Muscle layer of duodenum (tissue), 2 donors: Measurements from ENCODE around the gene KLF4.
A peak's percentile ranks its signal among the peaks of the same experiment; 100 is the strongest.

Experiments
- H3K27ac ChIP-seq: one replicate; pipeline ENCODE4 v1.7.0; 2013; ENCODE audit warnings: mild to moderate bottlenecking, low read length
- H3K27me3 ChIP-seq: one replicate; pipeline ENCODE4 v1.7.0; 2013; ENCODE audit warnings: low read depth, mild to moderate bottlenecking, control low read depth, low read length
- H3K36me3 ChIP-seq, 2 donors: one replicate each; pipeline ENCODE4 v1.7.0; 2013; ENCODE audit warnings: low read length in 2 of 2, control low read depth in 1 of 2, mild to moderate bottlenecking in 1 of 2; ENCODE audit not compliant: insufficient read depth in 2 of 2, control insufficient read depth in 1 of 2
- H3K4me1 ChIP-seq, 2 donors: one replicate each; pipeline ENCODE4 v1.7.0; 2013; ENCODE audit warnings: low read length in 2 of 2, mild to moderate bottlenecking in 2 of 2, control low read depth in 1 of 2, moderate library complexity in 1 of 2; ENCODE audit not compliant: insufficient read depth in 2 of 2, control insufficient read depth in 1 of 2
- H3K4me3 ChIP-seq, 2 donors: one replicate each; pipeline ENCODE4 v1.7.0; 2013; ENCODE audit warnings: low read length in 2 of 2, low read depth in 1 of 2, mild to moderate bottlenecking in 1 of 2
- H3K9me3 ChIP-seq, 2 donors: one replicate each; pipeline ENCODE4 v1.7.0; 2013; ENCODE audit warnings: low read length in 2 of 2, control low read depth in 1 of 2, mild to moderate bottlenecking in 1 of 2; ENCODE audit not compliant: control insufficient read depth in 1 of 2
- donor health status: healthy.

KLF4 gene

GRCh38 chr9:107466826-107467225 is 22.7 kb downstream of the KLF4 start:
- Histone ChIP-seq H3K9me3 (no peaks in the 10 kb centered on the region), H3K27me3 (peaks cover 5% of the 10 kb centered on the region), H3K36me3 (no peaks in the 10 kb centered on the region), H3K4me3 (no peak overlapping the region), H3K4me1 (peaks cover 0 to 12% of the 10 kb centered on the region in 2 donors), H3K27ac (no peak overlapping the region)

GRCh38 chr9:107465467-107466451 is 23.8 kb downstream of the KLF4 start:
- H3K36me3 ChIP-seq, result no peaks in the 10 kb centered on the region
- H3K27me3 ChIP-seq, result peaks cover 5% of the 10 kb centered on the region
- H3K27ac ChIP-seq, result no peak overlapping the region

GRCh38 chr9:107464516-107464915 is 25.1 kb downstream of the KLF4 start:
- Histone ChIP-seq H3K27ac (no peak overlapping the region), H3K27me3 (peaks cover 5% of the 10 kb centered on the region), H3K4me1 (peaks cover 0 to 12% of the 10 kb centered on the region in 2 donors), H3K4me3 (no peak overlapping the region), H3K9me3 (peaks cover 0 to 7% of the 10 kb centered on the region in 2 donors), H3K36me3 (no peaks in the 10 kb centered on the region)

More at GRCh38 chr9:107465467-107466451, 23.8 kb downstream of the KLF4 start:
- peak overlapping the region; percentile 55 to 79 for H3K4me3 ChIP-seq
- no peaks in the 10 kb centered on the region for H3K9me3 ChIP-seq
- peaks cover 0 to 12% of the 10 kb centered on the region in 2 donors for H3K4me1 ChIP-seq

- Histone ChIP-seq H3K36me3 (no peaks in the 10 kb centered on the region), H3K4me1 (peaks cover 0 to 12% of the 10 kb centered on the region in 2 donors), H3K27me3 (peaks cover 5% of the 10 kb centered on the region), H3K9me3 (peaks cover 0 to 7% of the 10 kb centered on the region in 2 donors), H3K27ac (no peak overlapping the region), H3K4me3 (no peak overlapping the region)
These were observed 26.9 kb downstream of the KLF4 start for GRCh38 chr9:107462691-107463090.

GRCh38 chr9:107460153-107461023 is 29.2 kb downstream of the KLF4 start:
- peaks cover 0 to 5% of the 10 kb centered on the region in 2 donors for H3K4me1 ChIP-seq
- no peak overlapping the region for H3K27ac ChIP-seq
- H3K4me3 ChIP-seq, result no peak overlapping the region
- no peaks in the 10 kb centered on the region for H3K36me3 ChIP-seq
- peaks cover 5% of the 10 kb centered on the region for H3K27me3 ChIP-seq
- H3K9me3 ChIP-seq, result peaks cover 0 to 7% of the 10 kb centered on the region in 2 donors

- H3K36me3 ChIP-seq, result no peaks in the 10 kb centered on the region
- no peak overlapping the region for H3K27ac ChIP-seq
These were observed 34.0 kb downstream of the KLF4 start for GRCh38 chr9:107455425-107456135.

DNA sequence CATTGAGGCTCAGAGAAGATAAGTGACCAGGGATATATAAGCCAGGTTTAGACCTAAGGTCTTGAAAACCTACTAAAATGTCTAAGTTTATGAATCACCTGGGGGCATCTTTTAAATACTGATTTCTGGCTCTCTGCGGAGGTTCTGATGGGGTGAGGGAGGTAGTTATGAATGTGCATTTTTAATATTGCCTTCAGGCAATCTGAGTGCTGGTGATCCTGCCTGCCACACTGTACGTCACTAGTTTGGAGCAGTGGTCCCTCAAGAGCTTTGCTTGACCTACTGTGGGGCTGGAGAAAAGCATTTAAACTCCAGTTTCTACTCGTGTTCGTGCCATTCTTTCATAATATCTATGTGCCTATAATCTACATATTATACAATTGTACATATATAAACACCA is 36.1 kb downstream of the KLF4 start:
- Histone ChIP-seq H3K36me3 (no peaks in the 10 kb centered on the region), H3K4me3 (no peak overlapping the region), H3K27ac (no peak overlapping the region), H3K27me3 (no peaks in the 10 kb centered on the region), H3K4me1 (no peaks in the 10 kb centered on the region), H3K9me3 (no peaks in the 10 kb centered on the region)

More at GRCh38 chr9:107455425-107456135, 34.0 kb downstream of the KLF4 start:
- H3K27me3 ChIP-seq, result no peaks in the 10 kb centered on the region
- H3K4me1 ChIP-seq, result no peaks in the 10 kb centered on the region
- H3K9me3 ChIP-seq, result peaks cover 0 to 6% of the 10 kb centered on the region in 2 donors
- H3K4me3 ChIP-seq, result no peak overlapping the region

- no peak overlapping the region for H3K4me3 ChIP-seq
- H3K9me3 ChIP-seq, result no peaks in the 10 kb centered on the region
- no peak overlapping the region for H3K27ac ChIP-seq
- H3K27me3 ChIP-seq, result no peaks in the 10 kb centered on the region
- no peaks in the 10 kb centered on the region for H3K4me1 ChIP-seq
- no peaks in the 10 kb centered on the region for H3K36me3 ChIP-seq
These were observed 41.7 kb downstream of the KLF4 start for GRCh38 chr9:107447834-107448233.

DNA sequence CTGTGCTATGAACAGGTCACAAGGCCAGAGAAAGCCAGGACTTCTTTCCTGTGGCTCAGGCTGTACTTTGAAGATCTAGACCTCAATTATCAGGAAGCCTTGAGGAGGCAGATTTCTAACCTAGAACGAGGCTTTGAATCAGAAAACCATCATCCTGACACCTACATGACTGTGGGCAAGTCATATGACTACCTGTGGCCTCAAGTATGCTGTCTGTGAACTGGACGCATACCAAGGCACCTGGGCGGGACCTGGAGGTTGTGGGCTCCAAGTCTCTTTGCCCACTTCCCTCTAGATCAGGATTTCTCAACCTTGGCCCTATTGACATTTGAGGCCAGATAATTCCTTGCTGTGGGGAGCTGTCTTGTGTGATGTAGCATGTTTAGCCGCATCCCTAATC is 42.5 kb downstream of the KLF4 start:
- Histone ChIP-seq H3K36me3 (no peaks in the 10 kb centered on the region), H3K9me3 (no peaks in the 10 kb centered on the region), H3K27me3 (no peaks in the 10 kb centered on the region), H3K27ac (no peak overlapping the region), H3K4me3 (no peak overlapping the region), H3K4me1 (no peaks in the 10 kb centered on the region)

- no peaks in the 10 kb centered on the region for H3K36me3 ChIP-seq
- H3K9me3 ChIP-seq, result no peaks in the 10 kb centered on the region
- H3K27me3 ChIP-seq, result no peaks in the 10 kb centered on the region
- no peak overlapping the region for H3K27ac ChIP-seq
- no peaks in the 10 kb centered on the region for H3K4me1 ChIP-seq
- H3K4me3 ChIP-seq, result no peak overlapping the region
These were observed 43.1 kb downstream of the KLF4 start for GRCh38 chr9:107446491-107446890.
